Measurements from ENCODE around the gene PADI6.
"Not testable (repeated sequence)": the region's sequence is repeated elsewhere in the genome, so short reads cannot be mapped to it uniquely, and the experiment has no call there.

Gene PADI6

GRCh38 chr1:17371896-17372295, at the start of gene PADI6:
Gene PADI6, plus strand, starts transcription at chr1:17372196. Its CDS starts 50 bp downstream, at chr1:17372246.
- DNase-seq (ENCODE audit: low spot score): no peak

- DNase-seq (ENCODE audit: low spot score): no peak
Measured at GRCh38 chr1:17328855-17329254, 43.1 kb upstream of the PADI6 start.

GRCh38 chr1:17329610-17330009, 42.4 kb upstream of the PADI6 start:
- DNase-seq (ENCODE audit: low spot score): no peak

- DNase-seq (ENCODE audit: low spot score): no peak
Measured at GRCh38 chr1:17330856-17331255, 41.1 kb upstream of the PADI6 start.

GRCh38 chr1:17333081-17333480, 38.9 kb upstream of the PADI6 start:
- DNase-seq (ENCODE audit: low spot score): no peak

GRCh38 chr1:17335821-17336710, 35.9 kb upstream of the PADI6 start:
- peak; percentile 64 for DNase-seq (ENCODE audit: low spot score)

- DNase-seq (ENCODE audit: low spot score): peak; percentile 35
Measured at GRCh38 chr1:17338706-17339493, 33.1 kb upstream of the PADI6 start.

- DNase-seq (ENCODE audit: low spot score): no peak
Measured at GRCh38 chr1:17339521-17339920, 32.5 kb upstream of the PADI6 start.

GRCh38 chr1:17340358-17340757, 31.6 kb upstream of the PADI6 start:
- DNase-seq (ENCODE audit: low spot score): no peak

- no peak for DNase-seq (ENCODE audit: low spot score)
Measured at GRCh38 chr1:17342014-17342441, 30.0 kb upstream of the PADI6 start.

GRCh38 chr1:17345506-17345905, 26.5 kb upstream of the PADI6 start:
- not testable (repeated sequence) for DNase-seq (ENCODE audit: low spot score)

GRCh38 chr1:17346046-17346789, 25.8 kb upstream of the PADI6 start:
- no peak for DNase-seq (ENCODE audit: low spot score)

- DNase-seq (ENCODE audit: low spot score): no peak
Measured at GRCh38 chr1:17347769-17348592, 24.0 kb upstream of the PADI6 start.

GRCh38 chr1:17348593-17349234, 23.3 kb upstream of the PADI6 start:
- no peak for DNase-seq (ENCODE audit: low spot score)

GRCh38 chr1:17350083-17350482, 21.9 kb upstream of the PADI6 start:
- no peak for DNase-seq (ENCODE audit: low spot score)

- no peak for DNase-seq (ENCODE audit: low spot score)
Measured at GRCh38 chr1:17350928-17351446, 21.0 kb upstream of the PADI6 start.

- DNase-seq (ENCODE audit: low spot score): no peak
Measured at GRCh38 chr1:17351598-17352324, 20.2 kb upstream of the PADI6 start.

- no peak for DNase-seq (ENCODE audit: low spot score)
Measured at GRCh38 chr1:17352419-17352909, 19.5 kb upstream of the PADI6 start.

- no peak for DNase-seq (ENCODE audit: low spot score)
Measured at GRCh38 chr1:17355898-17356297, 16.1 kb upstream of the PADI6 start.

Measured in HuH-7 (cell line).